Spleen (tissue), 11 donors: ENCODE results near the gene SLC4A11. TPM values are rescaled to one million over a fixed set of nuclear protein-coding genes. Genes with fewer than 3 reads are reported as not detected.
"Not testable (repeated sequence)": the region's sequence is repeated elsewhere in the genome, so short reads cannot be mapped to it uniquely, and the experiment has no call there.

Experiments used
- DNase-seq: peaks from one replicate; pipeline ENCODE4 v3.0.0-alpha.2; 2020
- H3K27ac ChIP-seq, 8 donors: fragments of 200-600 bp; sonication (generic) in 7 of 8; 1 replicate in 4 of 8; 2 replicates in 4 of 8; pipeline versions ENCODE4 v1.5.0 to v1.8.0; 2016 to 2021; ENCODE audit warnings: inconsistent platforms in 4 of 8, mild to moderate bottlenecking in 4 of 8, moderate library complexity in 1 of 8
- H3K27me3 ChIP-seq, 7 donors: fragments of 200-600 bp; sonication (generic) in 6 of 7; replicated peaks in 1 of 7; 1 replicate in 4 of 7; 2 replicates in 3 of 7; pipeline versions ENCODE4 v1.5.0 to v1.8.0; 2016 to 2021; ENCODE audit warnings: inconsistent platforms in 3 of 7, mild to moderate bottlenecking in 1 of 7
- H3K36me3 ChIP-seq, 6 donors: fragments of 200-600 bp; sonication (generic) in 5 of 6; 1 replicate in 4 of 6; 2 replicates in 2 of 6; pipeline versions ENCODE4 v1.5.0 to v1.8.0; 2016 to 2021; ENCODE audit warnings: inconsistent platforms in 2 of 6
- H3K4me1 ChIP-seq, 6 donors: fragments of 200-600 bp; sonication (generic) in 5 of 6; 1 replicate in 3 of 6; 2 replicates in 3 of 6; pipeline versions ENCODE4 v1.5.0 to v1.8.0; 2016 to 2021; ENCODE audit warnings: inconsistent platforms in 3 of 6
- H3K4me3 ChIP-seq, 8 donors: fragments of 200-600 bp; sonication (generic) in 7 of 8; 1 replicate in 4 of 8; 2 replicates in 4 of 8; pipeline versions ENCODE4 v1.5.0 to v1.8.0; 2016 to 2021; ENCODE audit warnings: inconsistent platforms in 4 of 8, mild to moderate bottlenecking in 4 of 8, moderate library complexity in 2 of 8
- H3K9me3 ChIP-seq, 8 donors: fragments of 200-600 bp; sonication (generic) in 7 of 8; 1 replicate in 4 of 8; 2 replicates in 4 of 8; pipeline versions ENCODE4 v1.5.0 to v1.8.0; 2016 to 2021; ENCODE audit warnings: inconsistent platforms in 4 of 8
- CTCF ChIP-seq, 11 experiments: fragments of 200-600 bp in 7 of 11; fragments of 450-650 bp in 4 of 11; sonication (generic) in 4 of 11; IDR thresholded peaks in 8 of 11; conservative IDR thresholded peaks in 3 of 11; 1 replicate in 7 of 11; 2 replicates in 4 of 11; pipeline versions ENCODE4 v1.4.0 to v1.8.0; 2016 to 2021; ENCODE audit warnings: antibody characterized with exemption in 11 of 11, inconsistent platforms in 4 of 11, mild to moderate bottlenecking in 1 of 11
- POLR2A ChIP-seq, 3 donors: fragments of 450-650 bp; IDR thresholded peaks; one replicate each; pipeline ENCODE4 v1.5.1; 2017; ENCODE audit warnings: antibody characterized with exemption in 3 of 3, mild to moderate bottlenecking in 1 of 3
- POLR2AphosphoS5 ChIP-seq, 3 donors: sonication (generic); formaldehyde crosslinking; IDR thresholded peaks; one replicate each; pipeline ENCODE4 v1.5.1; 2017; ENCODE audit warnings: antibody characterized with exemption in 3 of 3
- WGBS, 5 donors: extraction: QIAGEN DNeasy Blood & Tissue Kit in 3 of 5; methylation state at CpG; one replicate each; pipeline versions ENCODE4 v1.1.5 to v1.1.7; 2013 to 2018; 5-methylcytosine and 5-hydroxymethylcytosine counted together
- intact Hi-C: fragments of 100-400 bp; cut with DNase I; formaldehyde crosslinking; loops from one replicate; pipeline ENCODE4 v1.15.0; 2023; ENCODE audit warnings: low total_unique reads
- polyA plus RNA-seq, 3 donors: library from polyadenylated mRNA; stranded (reverse); fragments of 200-250 nt; gene quantifications; one replicate each; pipeline ENCODE4 v1.2.1, GENCODE V29; 2013
- total RNA-seq, 7 donors: library from RNA; depleted of rRNA in 3 of 7; stranded (reverse); fragments of >200 nt in 3 of 7; fragmentation: NEBNext Ultra II Directional in 4 of 7; extraction: Animal tissue kit (Norgen Biotek cat#: 25700) in 4 of 7; gene quantifications; one replicate each; pipeline versions ENCODE4 v1.1.0 to v1.2.1, GENCODE V29; 2016 to 2021
- donor health status: healthy with polysubstance abuse.
- donor health status: DM: no; HTN: no; CAD: no; lungs with moderate emphysema.
- donor health status: DM: no; HTN: no; CAD: no.
- donor health status: Bipolar disorder and iron deficiency.
- donor health status: healthy.
- donor health status: DM: no; HTN: no; CAD: no.
- donor health status: DM: yes; HTN: yes; CAD: no.

SLC4A11 gene
- total and polyA plus RNA-seq, 10 donors, result 0.52 to 1.6 (median 0.92) TPM

- peaks cover 10 to 29% (median 20%) of the 10 kb centered on the region in 6 donors for H3K4me1 ChIP-seq
- no peaks in the 10 kb centered on the region for H3K9me3 ChIP-seq
- peak; percentile 93 for DNase-seq
- intact Hi-C loops, result loop anchor here (10.0 kb wide), 1 partner anchor 96 kb away; no protein-coding TSS in a partner anchor
- TF ChIP-seq POLR2A (IDR thresholded peaks at IDR 0.05) (no peak), POLR2AphosphoS5 (IDR thresholded peaks at IDR 0.05) (peak; percentile 52 to 79 (median 63)), CTCF (IDR thresholded peaks at IDR 0.05 in 8 of 11, conservative IDR thresholded peaks at IDR 0.05 in 3 of 11) (peak; percentile 68 to 98 (median 90))
- H3K27me3 ChIP-seq, result no peaks in the 10 kb centered on the region
- WGBS, 5 donors, result 24 to 66% (median 25%) methylated on average over 9 to 30 of the region's 30 CpGs
- H3K36me3 ChIP-seq, result peaks cover 0 to 87% (median 61%) of the 10 kb centered on the region in 6 donors
- no peak overlapping the region for H3K27ac ChIP-seq
- H3K4me3 ChIP-seq, result peak overlapping the region in 1 of 8 donors; percentile 31
Measured at GRCh38 chr20:3218307-3218988, 20.5 kb downstream of the SLC4A11 start.

- H3K4me3 ChIP-seq, H3K27ac ChIP-seq, H3K9me3 ChIP-seq, H3K27me3 ChIP-seq, DNase-seq: not testable (repeated sequence)
- Histone ChIP-seq H3K36me3 (peaks cover 0 to 63% (median 38%) of the 10 kb centered on the region in 6 donors), H3K4me1 (peaks cover 7 to 24% (median 16%) of the 10 kb centered on the region in 6 donors)
- WGBS, 5 donors, result 88 to 96% (median 93%) methylated on average over 7 of the region's 7 CpGs
- intact Hi-C loops, result loop anchor here (10.0 kb wide), 1 partner anchor 99 kb away; no protein-coding TSS in a partner anchor
Measured at GRCh38 chr20:3215359-3215917, 23.6 kb downstream of the SLC4A11 start.

GRCh38 chr20:3213226-3213625 lies 25.8 kb downstream of the SLC4A11 start:
- 88 to 99% (median 96%) methylated on average over 7 of the region's 7 CpGs for WGBS, 5 donors
- no peaks in the 10 kb centered on the region for H3K9me3 ChIP-seq
- H3K4me3 ChIP-seq, result no peak overlapping the region
- intact Hi-C loops, result loop anchor here (10.0 kb wide), 1 partner anchor 102 kb away; no protein-coding TSS in a partner anchor
- H3K27ac ChIP-seq, result no peak overlapping the region
- peaks cover 12 to 34% (median 22%) of the 10 kb centered on the region in 6 donors for H3K4me1 ChIP-seq
- no peaks in the 10 kb centered on the region for H3K27me3 ChIP-seq
- peaks cover 0 to 51% (median 29%) of the 10 kb centered on the region in 6 donors for H3K36me3 ChIP-seq
- TF ChIP-seq CTCF (IDR thresholded peaks at IDR 0.05 in 8 of 11, conservative IDR thresholded peaks at IDR 0.05 in 3 of 11) (no peak), POLR2A (IDR thresholded peaks at IDR 0.05) (no peak), POLR2AphosphoS5 (IDR thresholded peaks at IDR 0.05) (no peak)
- DNase-seq, result no peak

GRCh38 chr20:3210346-3210745 lies 28.6 kb downstream of the SLC4A11 start:
- H3K4me3 ChIP-seq, result peak overlapping the region; percentile 76 to 97 (median 84)

More at GRCh38 chr20:3210346-3210745, 28.6 kb downstream of the SLC4A11 start:
- H3K27me3 ChIP-seq, result no peaks in the 10 kb centered on the region
- H3K4me1 ChIP-seq, result peaks cover 12 to 34% (median 20%) of the 10 kb centered on the region in 6 donors
- no peaks in the 10 kb centered on the region for H3K9me3 ChIP-seq
- peaks cover 0 to 25% (median 20%) of the 10 kb centered on the region in 6 donors for H3K36me3 ChIP-seq
- TF ChIP-seq CTCF (IDR thresholded peaks at IDR 0.05 in 8 of 11, conservative IDR thresholded peaks at IDR 0.05 in 3 of 11) (no peak), POLR2A (IDR thresholded peaks at IDR 0.05) (no peak), POLR2AphosphoS5 (IDR thresholded peaks at IDR 0.05) (no peak)
- DNase-seq, result no peak
- WGBS, 5 donors, result 75 to 86% (median 80%) methylated on average over 2 of the region's 2 CpGs
- intact Hi-C loops, result loop anchor here (10.0 kb wide), 1 partner anchor 104 kb away; no protein-coding TSS in a partner anchor
- peak overlapping the region in 1 of 8 donors; percentile 94 for H3K27ac ChIP-seq
